ENCODE measurements around the gene CELF4. TPM values are rescaled to one million over a fixed set of nuclear protein-coding genes. Genes with fewer than 3 reads are reported as not detected.

Gene CELF4
- polyA plus RNA-seq, 10 donors, result 0.57 to 1.8 (median 1.1) TPM

DNA sequence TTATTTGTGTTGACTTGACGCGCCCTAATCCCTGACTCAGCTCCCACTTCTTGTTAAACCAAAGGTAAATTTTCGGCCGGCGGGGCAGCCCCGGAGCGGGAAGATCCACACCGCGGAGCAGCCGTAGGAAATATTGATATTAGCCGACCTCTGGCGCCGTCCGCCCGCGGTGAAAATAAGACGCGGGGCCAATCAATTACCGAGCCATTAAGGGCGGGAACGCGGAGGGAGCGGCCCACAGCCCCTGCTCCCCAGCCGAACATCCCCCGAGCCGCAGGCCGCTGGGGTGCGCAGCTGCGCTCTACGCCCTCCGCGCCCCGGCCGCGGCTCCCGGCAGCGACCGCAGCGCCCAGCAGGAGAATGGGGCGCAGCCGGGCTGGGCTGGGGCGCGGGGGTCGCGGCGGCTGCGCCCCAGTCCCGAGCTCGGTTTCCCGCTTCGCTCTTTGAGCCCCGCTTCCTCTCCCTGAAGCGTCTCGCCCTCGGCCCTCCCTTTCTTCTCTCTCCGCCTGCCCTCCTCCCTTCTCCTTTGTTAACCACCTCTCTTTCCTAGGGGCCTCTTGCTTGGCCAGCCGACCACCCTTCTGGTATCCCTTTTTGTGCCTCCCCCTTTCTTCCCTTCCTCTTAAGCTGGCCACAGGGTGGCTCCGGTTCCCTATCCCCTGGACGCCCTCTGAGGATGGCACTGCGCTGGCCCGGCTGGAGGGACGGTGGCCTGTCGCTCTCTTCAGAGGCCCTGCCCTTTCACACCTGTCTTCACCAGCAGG is 40.9 kb downstream of the CELF4 start:
- peak in 1 of 3 donors; percentile 37 for DNase-seq

DNA sequence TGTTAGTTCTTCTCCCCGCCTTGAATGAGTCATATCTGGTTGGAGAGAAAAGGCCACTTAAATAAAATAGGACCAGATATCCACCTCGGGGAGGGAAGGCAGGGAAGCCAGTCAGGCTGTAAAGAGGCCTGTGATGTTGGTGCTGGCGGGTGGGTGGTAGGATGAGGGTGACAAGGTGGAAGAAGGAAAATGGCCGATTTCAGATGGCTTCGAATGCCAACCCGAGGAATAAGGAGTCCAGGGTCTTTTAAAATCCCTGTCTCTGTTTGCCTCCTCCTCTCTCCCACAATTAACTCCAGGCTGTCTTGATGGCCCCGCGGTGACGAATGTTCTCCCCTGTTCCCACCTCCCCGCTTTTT is 41.5 kb downstream of the CELF4 start:
- DNase-seq, result no peak

DNA sequence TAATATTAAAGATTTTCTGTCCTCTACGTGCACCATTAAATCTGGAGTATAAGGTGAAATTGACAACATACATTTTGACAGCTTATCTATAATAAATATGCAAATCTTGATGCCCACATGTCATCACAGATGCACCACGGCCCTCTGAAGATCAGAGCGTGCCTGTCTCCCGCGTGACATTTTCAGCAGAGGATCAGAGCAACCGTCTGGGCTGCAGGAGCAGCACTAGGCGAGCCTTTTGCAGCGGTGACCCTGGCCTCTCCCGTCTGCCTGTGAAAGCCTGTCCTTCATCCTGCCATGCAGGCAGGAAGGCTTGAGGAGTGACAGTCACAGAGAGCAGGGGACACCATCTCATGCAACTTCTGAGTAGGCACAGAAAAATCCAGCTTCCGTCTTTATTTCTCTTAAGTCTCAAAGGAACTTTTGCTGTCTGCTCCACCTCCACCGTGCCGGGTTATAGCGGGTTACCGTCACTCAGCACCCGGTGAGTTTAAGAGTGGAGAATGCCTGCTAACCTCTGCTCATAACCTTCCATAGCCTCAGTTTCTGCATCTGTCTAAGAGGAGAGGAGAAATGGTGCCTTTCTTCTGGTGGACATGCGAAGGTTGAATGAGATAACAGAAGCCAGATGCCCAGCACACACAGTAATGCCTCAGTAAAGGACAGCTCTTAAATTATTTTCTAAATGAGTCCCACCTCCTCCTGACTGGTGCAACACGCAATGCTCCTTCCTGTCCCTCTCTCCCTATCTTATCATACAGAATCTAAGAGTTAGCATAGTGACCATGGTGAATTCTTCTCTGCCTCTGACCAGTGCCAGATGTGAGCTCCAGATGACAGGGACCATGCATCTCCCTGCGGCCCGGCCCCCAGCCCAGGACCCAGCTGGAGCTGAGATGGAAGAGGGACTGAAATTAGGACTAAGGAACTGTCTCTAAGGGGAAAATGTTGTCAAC is 43.8 kb downstream of the CELF4 start:
- no peak for DNase-seq

DNA sequence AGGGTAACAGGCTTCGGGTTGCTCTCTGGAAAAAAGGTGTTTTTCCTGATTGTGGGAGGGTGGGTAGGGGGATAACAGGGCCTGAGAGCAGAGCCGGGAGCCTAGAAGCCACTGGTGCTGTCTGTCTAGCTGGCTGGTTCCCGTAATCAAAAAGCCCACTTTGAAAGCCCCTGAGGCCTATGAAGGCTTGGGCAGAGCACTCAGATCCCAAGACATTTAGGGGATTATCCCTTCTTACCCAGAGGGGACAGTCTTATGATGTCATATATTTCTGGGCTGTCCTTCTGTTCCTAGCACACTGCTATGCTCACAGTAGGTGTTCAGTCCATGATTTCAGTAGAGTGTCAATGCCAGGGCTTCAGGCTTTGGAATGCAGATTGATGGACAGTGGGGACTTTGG is 45.1 kb downstream of the CELF4 start:
- DNase-seq, result no peak

DNA sequence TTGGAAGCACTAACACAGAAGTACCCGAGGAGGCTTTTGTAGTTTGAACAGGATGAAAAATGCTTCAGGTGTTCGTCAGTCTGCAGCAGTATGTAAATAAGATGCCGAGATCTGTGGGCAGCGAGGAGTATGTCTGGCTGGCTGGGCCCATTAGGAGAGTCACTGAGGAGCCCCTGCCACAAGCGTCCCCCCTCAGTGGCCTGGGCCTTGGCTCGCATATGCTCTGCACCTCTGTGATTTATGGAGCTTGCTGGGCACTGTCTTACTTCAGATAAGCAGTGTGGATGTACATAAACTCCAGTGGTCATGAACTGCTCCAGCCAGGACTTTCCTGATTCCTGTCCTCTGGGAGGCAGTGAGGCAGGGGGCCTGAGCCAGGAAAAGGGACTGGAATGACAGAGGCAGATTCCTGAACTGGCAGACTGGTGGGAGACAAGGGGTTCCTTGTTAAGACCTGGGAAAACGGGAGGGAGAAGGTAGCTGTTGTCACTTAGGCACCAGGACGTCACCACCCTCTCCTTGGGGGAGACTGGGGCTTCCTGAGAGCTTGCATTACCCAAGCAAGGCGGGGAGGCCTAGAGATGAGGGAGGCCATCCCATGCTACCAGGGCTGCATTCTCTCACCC is 46.0 kb downstream of the CELF4 start:
- DNase-seq, result no peak

DNA sequence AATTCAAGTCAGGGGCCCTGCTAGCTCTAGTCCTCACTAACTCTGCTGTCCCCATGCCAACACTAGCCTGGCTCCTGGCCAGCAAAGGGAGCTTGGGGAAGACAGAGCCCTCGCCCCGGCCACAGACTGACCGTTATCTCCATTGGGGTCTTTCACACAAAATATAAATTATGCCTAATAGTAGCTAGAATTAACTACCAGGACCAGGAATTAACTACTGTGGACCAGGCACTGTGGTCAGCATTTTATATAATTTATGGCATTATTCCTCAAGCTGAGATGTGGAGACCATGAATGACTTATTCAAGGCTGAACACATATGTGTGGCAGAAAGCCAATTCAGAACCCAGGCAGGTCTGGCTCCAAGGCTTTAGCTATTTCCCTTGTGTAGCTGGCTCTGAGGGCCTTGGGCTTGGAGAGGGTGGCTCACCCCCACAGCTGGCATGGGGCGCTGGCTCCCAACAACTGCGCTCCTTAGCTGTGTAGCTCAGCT is 49.2 kb downstream of the CELF4 start:
- no peak for DNase-seq

DNA sequence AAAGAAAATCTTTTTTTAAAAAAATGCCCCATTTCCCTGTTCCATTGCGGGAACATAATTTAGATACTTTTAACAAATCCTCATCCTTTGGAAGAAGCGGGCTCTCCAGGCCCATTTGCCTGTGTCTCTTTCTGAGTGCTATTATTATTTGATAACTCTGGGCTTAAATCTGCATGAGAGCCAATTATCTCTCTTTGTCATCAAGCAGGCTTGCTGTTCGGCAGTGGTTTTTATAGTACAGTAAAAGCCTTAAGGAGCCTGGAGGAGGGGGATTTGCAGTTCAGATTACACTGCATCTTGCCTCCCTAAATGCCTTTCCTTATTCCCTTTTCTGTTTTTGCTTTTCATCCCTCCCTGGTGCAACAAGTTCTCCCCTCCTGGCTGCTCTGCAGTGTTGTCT is 50.6 kb downstream of the CELF4 start:
- no peak for DNase-seq

DNA sequence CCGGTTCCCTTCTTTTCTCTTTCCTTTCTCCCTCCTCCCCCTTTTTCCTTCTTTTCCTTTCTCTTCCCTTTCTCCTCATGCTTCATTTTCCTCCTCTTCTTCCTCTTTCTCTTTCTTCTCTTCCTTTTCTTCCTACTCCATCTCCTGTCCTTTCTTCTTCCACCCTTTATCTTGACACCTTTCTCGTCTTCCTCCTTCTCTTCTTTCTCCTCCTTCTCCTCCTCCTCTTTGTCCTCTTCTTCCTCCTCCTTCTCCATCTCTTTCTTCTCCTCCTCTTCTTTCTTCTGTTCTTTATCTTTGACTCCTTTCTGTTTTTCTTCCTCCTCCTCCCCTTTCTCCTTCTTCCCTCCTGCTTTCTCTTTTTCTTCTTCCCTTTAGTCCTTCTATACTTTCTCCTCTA is 53.2 kb downstream of the CELF4 start:
- no peak for DNase-seq

DNA sequence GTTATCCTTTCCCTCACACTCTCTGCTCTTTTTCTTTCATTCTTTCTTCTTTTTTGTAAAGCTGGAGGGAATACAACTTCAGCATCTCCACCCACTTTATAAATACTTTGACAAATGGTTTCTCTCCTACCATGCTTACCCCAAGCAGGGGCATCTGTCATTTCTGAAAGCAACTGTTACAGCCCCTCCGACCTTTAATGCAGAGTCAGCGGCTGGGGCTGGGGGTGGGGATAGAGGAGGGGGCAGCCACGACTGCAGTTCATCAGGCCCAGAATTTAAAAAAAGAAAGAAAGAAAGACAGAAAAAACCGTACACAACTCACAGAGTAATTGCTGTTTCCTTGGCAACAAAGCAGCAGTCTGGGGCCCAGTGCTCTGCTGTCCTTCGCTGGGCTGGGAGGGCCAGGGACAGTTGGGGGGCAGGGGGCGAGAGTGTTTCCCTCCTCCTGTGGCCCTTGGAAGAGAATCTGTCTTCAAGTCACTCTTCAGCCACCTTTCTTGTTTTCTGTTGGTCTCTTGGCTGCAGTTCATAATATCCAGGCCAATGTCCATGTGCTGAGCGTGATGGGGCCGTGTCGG is 53.8 kb downstream of the CELF4 start:
- DNase-seq, result peak in 1 of 3 donors; percentile 35

DNA sequence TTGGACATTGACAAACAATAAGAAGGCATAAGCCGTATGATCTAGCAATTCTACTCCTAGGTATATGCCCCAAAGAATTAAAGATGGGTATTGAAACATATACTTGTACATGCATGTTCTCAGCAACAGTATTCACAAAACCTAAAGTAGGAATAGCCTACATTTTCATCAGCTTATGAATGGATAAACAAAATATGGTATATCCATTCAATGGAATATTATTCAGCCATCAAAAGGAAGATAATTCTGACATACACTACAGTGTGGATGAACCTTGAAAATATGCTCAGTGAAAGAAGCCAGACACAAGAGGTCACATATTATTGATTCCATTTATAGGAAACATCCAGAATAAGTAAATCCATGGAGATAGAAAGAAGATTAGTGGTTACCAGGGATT is 56.0 kb downstream of the CELF4 start:
- DNase-seq, result no peak

DNA sequence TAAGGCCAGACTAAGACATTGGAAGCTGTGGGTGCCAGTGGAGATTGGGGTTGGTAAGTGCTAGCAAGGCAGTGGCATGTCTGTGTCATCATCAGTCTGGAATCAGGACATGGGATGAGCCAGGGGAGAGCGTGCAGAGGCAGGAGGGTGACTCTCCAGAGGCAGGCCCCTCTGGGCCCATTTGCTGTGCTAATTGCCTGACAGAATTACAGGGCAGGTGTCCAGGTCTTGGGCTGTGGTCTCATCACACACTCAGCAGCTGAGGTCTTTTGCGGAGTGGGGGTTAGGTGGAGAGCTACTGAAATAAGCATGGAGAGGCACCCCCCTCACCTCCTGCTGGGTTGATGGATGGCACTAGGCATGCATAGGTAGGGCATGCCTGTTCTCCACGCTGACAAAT is 57.4 kb downstream of the CELF4 start:
- no peak for DNase-seq

DNA sequence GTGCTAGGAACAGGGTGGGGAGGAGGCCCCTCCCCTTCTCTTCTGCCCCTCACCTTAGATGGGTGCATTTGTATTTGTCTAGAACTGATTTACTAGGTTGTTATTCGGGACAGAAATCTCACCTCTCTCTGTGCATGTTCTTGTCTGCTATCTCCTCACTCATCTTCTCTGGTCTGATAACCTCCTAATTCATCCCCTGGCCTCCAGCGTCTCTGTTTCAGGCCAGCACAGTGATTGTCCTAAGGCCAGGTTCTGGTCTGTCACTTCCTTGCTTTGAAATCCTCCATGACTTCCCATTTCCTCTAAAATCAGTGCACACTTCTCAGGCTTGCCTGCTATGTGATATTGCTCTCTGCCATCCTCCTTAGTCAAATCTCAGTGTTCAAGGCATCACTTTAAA is 58.4 kb downstream of the CELF4 start:
- DNase-seq, result no peak

DNA sequence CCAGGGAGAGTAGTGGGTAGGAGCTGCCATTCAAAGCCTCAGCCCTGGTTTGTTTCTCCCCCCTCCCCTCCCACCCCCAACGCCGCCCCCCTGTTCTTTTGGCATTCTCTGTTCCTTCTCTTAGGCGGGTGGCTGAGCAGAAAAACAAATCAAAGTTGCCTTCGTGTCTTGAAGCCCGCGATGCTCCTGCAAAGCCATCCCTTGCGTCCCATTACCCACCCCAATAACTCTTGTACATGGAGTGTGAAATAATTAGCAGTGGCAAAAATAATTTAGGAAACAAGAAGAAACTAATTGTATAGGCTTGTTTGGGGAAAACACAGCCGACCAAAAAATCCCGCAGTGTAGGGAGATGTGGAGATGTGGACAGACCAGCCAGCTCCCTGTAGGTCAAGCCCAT is 59.6 kb downstream of the CELF4 start:
- DNase-seq, result no peak

DNA sequence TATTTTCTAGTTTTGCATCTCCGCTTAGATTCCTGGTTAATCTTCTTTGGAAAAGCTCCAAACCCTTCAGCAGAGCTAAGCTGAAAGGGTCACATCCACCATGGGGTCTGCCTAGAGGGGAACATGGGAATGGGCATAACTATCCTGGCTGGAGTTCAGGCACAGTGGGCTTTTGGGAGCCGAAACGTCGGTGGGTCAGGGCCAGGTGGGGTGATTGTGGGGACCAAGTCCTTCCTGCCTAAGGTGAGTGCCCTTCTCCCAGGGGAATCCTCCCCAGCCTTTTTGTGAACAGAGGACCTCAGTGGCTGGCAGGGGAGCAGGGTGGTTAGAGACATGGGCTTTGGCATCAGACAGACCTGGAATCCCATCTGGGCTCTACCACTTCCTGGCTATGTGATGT is 60.3 kb downstream of the CELF4 start:
- no peak for DNase-seq

DNA sequence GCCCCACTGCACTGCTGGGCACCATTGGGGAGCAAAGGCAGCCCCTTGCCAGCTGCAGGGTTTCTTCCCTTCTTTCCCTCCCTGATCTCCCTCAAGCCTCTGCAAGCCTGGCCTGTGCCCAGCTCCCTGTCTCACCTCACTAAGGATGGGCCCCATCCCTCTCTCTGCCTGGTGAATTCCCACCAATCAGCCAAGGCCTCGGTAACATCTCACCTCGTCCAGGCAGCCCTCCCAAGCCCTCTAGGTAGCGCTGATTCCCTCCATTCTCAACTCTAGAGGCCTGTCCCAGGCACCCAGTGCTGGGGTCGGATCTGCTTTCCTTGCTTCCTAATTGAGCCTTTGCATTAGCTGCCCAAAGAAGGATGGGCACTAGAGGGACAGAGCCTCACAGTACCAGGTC is 63.0 kb downstream of the CELF4 start:
- DNase-seq, result no peak

DNA sequence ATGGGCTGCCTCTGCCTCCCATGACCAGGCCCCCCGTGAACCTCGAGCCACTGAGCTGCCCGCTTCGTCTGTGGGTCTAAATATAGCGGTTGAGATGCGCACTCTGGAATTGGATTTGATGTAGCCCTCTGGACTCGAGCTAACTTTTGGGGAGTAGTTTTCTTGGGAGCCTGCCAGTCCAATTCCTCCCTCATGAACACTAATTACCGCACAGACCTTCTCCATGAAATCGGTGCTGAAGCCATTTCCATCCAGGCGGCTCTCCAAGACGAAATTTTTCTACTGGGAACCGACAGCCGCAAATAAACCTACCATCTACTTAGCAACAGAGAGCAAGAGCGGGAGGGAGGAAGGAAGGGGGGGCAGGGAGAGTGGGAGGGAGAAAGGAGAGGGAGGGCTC is 63.6 kb downstream of the CELF4 start:
- peak; percentile 8 to 83 (median 67) for DNase-seq

DNA sequence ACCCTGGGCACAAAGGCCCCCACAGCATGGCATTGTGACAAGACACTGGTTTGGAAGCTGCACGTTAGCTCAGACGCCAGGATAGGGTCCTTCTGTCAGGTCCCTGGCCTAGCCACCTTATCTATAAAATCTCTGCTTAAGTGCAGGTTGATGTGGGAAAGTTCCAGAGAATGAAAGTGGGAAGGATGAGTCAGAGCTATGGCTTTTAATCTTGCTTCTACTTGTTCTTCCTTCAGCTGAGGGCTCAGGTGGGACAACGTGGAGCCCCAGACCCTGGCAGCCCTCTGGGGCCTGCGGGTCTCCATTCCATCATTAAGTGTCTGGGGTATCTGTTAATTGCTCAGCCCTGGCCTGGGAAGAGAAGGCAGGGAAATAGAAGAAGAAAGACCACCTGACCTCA is 64.5 kb downstream of the CELF4 start:
- no peak for DNase-seq

DNA sequence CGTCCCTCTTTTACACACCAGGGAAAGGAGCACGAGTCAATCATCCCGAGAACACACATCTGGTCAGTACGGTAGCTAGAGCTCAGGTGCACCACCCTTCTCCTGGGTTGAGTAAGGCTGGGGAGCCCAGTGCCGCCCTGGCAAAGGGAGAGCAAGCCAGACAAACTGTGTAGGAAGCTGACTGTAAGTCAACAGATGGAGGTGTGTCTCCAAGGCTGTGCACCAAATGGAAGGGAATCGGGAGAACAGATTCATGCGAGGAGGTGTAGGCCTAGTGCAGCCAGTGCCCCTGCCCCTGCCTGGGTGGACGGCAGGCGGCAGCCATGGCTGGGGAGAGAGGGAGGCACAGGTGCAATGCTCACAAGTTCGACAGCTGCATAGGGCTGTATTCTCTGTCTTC is 65.7 kb downstream of the CELF4 start:
- DNase-seq, result no peak

DNA sequence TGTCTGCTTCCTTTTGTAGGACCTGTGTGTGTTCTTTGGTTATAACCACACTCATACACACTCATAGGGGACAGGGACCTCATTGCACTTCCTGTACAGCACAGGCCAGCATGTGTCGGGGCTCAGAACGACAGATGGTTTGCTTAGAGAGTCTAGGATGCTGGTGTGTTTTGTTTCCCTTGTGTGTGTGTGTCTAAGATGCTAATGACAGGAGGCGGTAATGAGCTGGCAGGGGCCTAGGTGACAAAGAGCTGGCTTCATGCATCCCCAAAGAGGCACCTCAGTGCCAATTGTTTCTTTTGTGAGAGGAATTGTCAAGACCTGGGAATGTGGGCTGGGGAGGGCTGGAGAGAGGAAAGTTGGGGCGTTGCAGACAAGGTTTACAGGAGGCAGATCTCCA is 66.6 kb downstream of the CELF4 start:
- DNase-seq, result no peak

DNA sequence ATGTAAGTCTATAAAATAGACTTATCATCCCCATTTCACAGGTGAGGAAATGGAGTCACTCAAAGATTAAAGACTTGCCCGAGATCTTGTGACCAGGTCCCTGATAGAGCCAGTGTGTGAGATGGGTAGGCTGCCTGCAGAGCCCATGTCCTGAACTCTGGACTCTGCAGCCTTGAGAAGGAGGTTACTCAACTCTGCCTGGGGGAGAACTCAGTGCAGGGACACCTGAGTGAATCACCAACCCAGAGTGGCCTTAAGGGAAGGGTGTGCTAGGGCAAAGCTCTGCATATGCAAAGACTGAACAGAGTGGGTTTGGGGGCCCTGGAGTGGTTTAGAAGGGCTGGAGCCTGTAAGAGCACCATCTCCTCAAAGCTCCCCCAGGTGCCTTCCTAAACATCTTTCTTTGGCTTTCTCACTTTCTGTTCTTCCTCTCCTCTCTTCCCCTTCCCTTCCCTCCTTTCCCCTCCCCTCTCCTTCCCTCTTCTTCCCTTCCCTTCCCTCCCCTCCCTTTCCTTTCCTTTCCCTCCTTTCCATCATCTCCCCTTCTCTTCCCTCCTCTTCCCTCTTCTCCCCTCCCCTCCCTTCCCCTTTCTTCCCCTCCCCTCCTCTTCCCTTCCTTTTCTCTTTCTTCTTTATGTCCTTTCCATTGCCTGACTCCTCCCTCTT is 67.6 kb downstream of the CELF4 start:
- no peak for DNase-seq

DNA sequence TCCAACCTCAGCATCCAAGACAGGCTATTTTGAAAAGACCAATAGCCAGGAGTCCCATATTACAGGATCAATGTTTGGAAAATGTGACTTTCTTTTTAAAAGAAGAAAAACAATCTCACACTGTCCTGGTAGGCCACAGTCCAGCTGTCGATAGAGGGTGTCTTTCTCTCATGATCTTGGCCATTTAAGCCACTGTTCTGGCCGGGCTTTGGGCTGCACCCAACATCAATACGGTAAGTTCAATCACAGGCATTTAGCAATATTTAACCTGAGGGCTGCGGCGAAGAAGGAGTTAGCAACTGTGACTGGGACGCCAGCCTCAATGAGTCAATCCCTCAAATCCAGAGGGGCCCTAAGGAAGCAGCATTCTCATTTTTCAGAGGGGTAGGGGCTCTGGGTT is 69.0 kb downstream of the CELF4 start:
- no peak for DNase-seq

DNA sequence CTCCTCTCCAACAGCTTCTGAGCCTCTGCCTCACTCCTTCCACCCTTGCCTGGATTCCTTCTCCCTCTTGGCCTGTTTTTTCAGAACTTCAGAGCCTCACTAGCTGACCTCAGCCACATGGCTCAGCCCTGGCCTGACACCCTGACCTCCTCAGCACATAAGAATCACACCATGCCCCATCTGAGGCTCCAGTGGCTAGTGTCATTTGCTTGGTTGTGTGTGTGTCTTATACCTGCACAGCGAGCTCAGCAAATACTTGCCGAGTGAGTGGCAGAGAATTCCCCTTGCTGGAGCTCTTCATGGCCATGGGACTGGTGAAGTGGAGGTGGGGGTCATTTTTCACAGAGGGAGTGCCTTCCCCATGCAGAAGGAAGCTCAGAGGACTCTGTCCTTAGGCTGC is 70.2 kb downstream of the CELF4 start:
- no peak for DNase-seq

Data from muscle of back (tissue), 11 donors.